Measurements from ENCODE around the gene VPS4A.

VPS4A gene

DNA sequence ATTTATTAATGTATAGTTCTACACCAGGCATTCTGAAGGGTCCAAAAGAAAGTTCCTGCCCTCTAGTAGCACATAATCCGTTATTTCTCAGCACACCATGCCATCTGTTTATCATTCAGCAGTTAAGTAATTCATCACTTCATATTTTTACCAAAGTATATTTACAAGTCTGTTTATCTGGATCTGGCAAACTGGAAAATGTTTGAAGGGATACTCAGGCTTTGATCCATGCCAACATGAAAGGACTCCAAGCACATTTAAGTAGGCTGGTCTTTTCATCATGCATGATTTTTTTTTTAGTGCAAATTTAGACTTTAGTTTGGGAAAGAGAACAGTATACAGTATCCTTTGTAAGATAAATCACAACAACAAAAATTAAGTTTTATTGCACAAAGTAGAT lies 4.1 kb upstream of the VPS4A start:
- TF ChIP-seq SIN3A (IDR thresholded peaks at IDR 0.05; ENCODE audit: borderline replicate concordance, insufficient read depth, low read length), result no peak
- no peak for TF ChIP-seq POLR2AphosphoS5 (IDR thresholded peaks at IDR 0.05; ENCODE audit: low read depth, low read length)
- no peak for TF ChIP-seq FOXP2 (optimal IDR thresholded peaks at IDR 0.05; ENCODE audit: borderline replicate concordance, extremely low read depth, extremely low read length, insufficient read depth)
- no peak for TF ChIP-seq TAF1 (IDR thresholded peaks at IDR 0.05; ENCODE audit: borderline replicate concordance, insufficient read depth, low read length)
- TF ChIP-seq, protein P1, sequence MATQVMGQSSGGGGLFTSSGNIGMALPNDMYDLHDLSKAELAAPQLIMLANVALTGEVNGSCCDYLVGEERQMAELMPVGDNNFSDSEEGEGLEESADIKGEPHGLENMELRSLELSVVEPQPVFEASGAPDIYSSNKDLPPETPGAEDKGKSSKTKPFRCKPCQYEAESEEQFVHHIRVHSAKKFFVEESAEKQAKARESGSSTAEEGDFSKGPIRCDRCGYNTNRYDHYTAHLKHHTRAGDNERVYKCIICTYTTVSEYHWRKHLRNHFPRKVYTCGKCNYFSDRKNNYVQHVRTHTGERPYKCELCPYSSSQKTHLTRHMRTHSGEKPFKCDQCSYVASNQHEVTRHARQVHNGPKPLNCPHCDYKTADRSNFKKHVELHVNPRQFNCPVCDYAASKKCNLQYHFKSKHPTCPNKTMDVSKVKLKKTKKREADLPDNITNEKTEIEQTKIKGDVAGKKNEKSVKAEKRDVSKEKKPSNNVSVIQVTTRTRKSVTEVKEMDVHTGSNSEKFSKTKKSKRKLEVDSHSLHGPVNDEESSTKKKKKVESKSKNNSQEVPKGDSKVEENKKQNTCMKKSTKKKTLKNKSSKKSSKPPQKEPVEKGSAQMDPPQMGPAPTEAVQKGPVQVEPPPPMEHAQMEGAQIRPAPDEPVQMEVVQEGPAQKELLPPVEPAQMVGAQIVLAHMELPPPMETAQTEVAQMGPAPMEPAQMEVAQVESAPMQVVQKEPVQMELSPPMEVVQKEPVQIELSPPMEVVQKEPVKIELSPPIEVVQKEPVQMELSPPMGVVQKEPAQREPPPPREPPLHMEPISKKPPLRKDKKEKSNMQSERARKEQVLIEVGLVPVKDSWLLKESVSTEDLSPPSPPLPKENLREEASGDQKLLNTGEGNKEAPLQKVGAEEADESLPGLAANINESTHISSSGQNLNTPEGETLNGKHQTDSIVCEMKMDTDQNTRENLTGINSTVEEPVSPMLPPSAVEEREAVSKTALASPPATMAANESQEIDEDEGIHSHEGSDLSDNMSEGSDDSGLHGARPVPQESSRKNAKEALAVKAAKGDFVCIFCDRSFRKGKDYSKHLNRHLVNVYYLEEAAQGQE (IDR thresholded peaks at IDR 0.05; ENCODE audit: insufficient read depth in 1 of 2, low read depth in 2 of 2, low read length in 2 of 2), result no peak

DNA sequence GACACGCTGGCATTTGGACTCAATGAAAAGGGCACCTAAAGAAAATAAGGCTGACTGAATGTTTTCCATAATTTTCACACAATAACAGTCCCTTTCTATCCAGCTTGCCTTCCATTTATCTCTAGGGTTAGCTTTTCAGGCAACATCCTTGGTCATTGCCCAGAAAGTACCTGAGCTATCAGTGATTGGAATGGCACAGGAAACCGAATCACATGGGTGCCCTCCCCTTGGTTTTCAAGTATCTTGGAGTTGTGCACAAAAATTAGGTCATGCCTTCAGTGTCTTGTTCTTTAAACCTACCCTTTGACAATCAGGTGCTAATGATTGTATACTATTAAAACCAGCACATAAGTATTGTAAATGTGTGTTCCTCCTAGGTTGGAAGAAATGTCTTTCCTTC lies 3.3 kb upstream of the VPS4A start:
- no peak for TF ChIP-seq POLR2AphosphoS5 (IDR thresholded peaks at IDR 0.05; ENCODE audit: low read depth, low read length)
- TF ChIP-seq, protein P1 (IDR thresholded peaks at IDR 0.05; ENCODE audit: insufficient read depth in 1 of 2, low read depth in 2 of 2, low read length in 2 of 2), result no peak

DNA sequence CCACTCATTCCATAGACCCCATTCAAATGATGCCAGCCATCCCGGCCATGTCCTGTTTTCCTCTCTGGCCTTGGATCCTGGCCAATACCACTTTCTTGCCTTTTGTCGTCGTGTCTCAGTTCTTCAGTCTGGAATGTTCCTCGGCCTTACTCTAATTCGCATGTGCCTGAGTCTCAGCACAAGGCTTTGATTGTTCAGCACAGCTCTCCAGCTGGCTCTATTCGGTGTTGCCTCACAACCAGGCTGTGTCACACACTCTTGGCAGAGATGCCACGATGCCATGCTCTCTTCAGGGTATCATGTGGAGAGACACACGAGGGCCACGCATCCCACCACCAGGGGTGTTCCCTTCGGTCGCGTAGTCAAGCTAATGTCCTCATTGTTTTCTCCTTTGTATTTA lies 1.8 kb upstream of the VPS4A start:
- TF ChIP-seq, protein P1 (IDR thresholded peaks at IDR 0.05; ENCODE audit: insufficient read depth in 1 of 2, low read depth in 2 of 2, low read length in 2 of 2), result no peak
- TF ChIP-seq SIN3A (IDR thresholded peaks at IDR 0.05; ENCODE audit: borderline replicate concordance, insufficient read depth, low read length) (no peak), FOXP2 (optimal IDR thresholded peaks at IDR 0.05; ENCODE audit: borderline replicate concordance, extremely low read depth, extremely low read length, insufficient read depth) (no peak), POLR2AphosphoS5 (IDR thresholded peaks at IDR 0.05; ENCODE audit: low read depth, low read length) (no peak), TAF1 (IDR thresholded peaks at IDR 0.05; ENCODE audit: borderline replicate concordance, insufficient read depth, low read length) (no peak)

DNA sequence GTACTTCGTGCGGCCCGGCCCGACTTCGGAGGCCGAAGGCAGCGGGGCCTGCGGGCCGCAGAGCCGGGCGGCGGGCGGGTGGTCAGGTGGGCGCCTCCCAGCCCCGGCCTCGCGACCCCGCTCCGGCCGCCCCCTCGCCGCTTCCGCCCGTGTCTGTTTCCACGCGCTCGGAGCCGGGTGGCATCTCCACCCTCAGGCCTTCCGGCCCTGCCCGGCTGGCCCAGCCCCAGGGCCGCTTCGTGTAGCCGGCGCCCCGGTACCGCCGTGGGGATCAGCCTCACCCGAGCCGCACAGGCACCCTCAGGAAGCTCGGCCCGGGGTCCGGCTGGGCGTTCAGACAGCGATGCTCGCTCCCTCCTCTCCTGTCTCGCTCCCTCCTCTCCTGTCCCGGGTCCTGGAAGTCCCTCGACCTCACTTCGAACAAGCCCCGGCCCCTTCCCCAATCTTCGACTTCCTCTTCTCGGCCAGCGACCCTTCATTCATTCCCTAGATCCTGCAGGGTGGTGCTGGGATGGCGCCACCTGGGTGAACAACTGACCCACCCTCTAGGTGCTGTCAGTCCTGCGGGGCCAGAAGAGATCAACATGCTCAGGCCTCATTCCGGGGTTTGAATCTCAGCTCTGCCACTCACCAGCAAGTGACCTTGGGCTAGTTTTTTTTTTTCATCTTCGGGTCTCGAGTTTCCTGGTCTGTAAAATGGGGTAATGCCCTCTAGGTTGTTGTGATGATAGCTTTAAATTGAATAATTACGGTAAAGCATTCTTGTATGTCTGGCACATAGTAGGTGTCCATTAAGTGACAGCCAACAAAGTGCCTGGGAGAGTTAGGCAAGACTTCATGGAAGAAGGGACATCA lies 610 bp downstream of the VPS4A start:
- TF ChIP-seq FOXP2 (optimal IDR thresholded peaks at IDR 0.05; ENCODE audit: borderline replicate concordance, extremely low read depth, extremely low read length, insufficient read depth), result no peak
- TF ChIP-seq TAF1 (IDR thresholded peaks at IDR 0.05; ENCODE audit: borderline replicate concordance, insufficient read depth, low read length), result no peak
- no peak for TF ChIP-seq POLR2AphosphoS5 (IDR thresholded peaks at IDR 0.05; ENCODE audit: low read depth, low read length)
- TF ChIP-seq, protein P1 (IDR thresholded peaks at IDR 0.05; ENCODE audit: insufficient read depth in 1 of 2, low read depth in 2 of 2, low read length in 2 of 2), result no peak
- TF ChIP-seq SIN3A (IDR thresholded peaks at IDR 0.05; ENCODE audit: borderline replicate concordance, insufficient read depth, low read length), result no peak
